MCF 10A (cell line): ENCODE data around the gene CAPZB. TPM values are rescaled to one million over a fixed set of nuclear protein-coding genes. Genes with fewer than 3 reads are reported as not detected.

ENCODE experiments used
- BruUV-seq: library from RNA; stranded (reverse); fragments of 400-500 nt; replicated peaks from 2 replicates; lab custom pipeline; 2021; lab: Mats Ljungman, UMichigan
- CTCF ChIA-PET: fragments of 300-600 bp; sonication (Branson Sonifier 250); formaldehyde crosslinking; extraction: SDS; loops from one replicate; lab custom pipeline; 2021; ENCODE audit warnings: antibody characterized with exemption, inconsistent platforms; lab: Yijun Ruan, JAX
- POLR2A ChIA-PET: fragments of 300-600, 350-650 bp; sonication (Branson Sonifier 250); formaldehyde crosslinking; extraction: SDS; loops from one replicate; lab custom pipeline; 2020; ENCODE audit warnings: antibody characterized with exemption, inconsistent platforms; lab: Yijun Ruan, JAX
- DNase-seq: peaks from one replicate; pipeline ENCODE4 v3.0.0-alpha.2; 2018; ENCODE audit not compliant: unreplicated experiment
- H3K27ac Mint-ChIP-seq: one replicate; pipeline ENCODE4 v1.8.0; 2022; ENCODE audit warnings: mild to moderate bottlenecking, low read depth, mixed read lengths; ENCODE audit not compliant: unreplicated experiment
- H3K27me3 Mint-ChIP-seq: one replicate; pipeline ENCODE4 v1.8.0; 2022; ENCODE audit warnings: mixed read lengths; ENCODE audit not compliant: insufficient read depth, unreplicated experiment
- H3K36me3 Mint-ChIP-seq: one replicate; pipeline ENCODE4 v1.8.0; 2022; ENCODE audit warnings: mild to moderate bottlenecking, moderate library complexity, mixed read lengths; ENCODE audit not compliant: insufficient read depth, unreplicated experiment
- H3K4me1 Mint-ChIP-seq: one replicate; pipeline ENCODE4 v1.8.0; 2022; ENCODE audit warnings: mixed read lengths; ENCODE audit not compliant: insufficient read depth, unreplicated experiment
- H3K4me3 Mint-ChIP-seq: one replicate; pipeline ENCODE4 v1.8.0; 2022; ENCODE audit warnings: mild to moderate bottlenecking, moderate library complexity, mixed read lengths; ENCODE audit not compliant: unreplicated experiment
- H3K9me3 Mint-ChIP-seq: one replicate; pipeline ENCODE4 v1.8.0; 2022; ENCODE audit warnings: mixed read lengths; ENCODE audit not compliant: unreplicated experiment
- intact Hi-C: fragments of 100-400 bp; cut with micrococcal nuclease; formaldehyde crosslinking; loops from 2 replicates; pipeline ENCODE4 v1.14.1; 2022
- total RNA-seq: library from RNA; stranded (reverse); gene quantifications from 2 replicates; pipeline ENCODE4 v1.2.3, GENCODE V29; 2022
- TF ChIP-seq, protein P1 (sequence below): fragments of 200-600 bp; IDR thresholded peaks from one replicate; pipeline ENCODE4 v1.8.0; 2022; ENCODE audit warnings: antibody characterized with exemption, mild to moderate bottlenecking; ENCODE audit not compliant: unreplicated experiment

The CAPZB gene
- total RNA-seq, 1 experiment from 2014 or later = 252 TPM

DNA sequence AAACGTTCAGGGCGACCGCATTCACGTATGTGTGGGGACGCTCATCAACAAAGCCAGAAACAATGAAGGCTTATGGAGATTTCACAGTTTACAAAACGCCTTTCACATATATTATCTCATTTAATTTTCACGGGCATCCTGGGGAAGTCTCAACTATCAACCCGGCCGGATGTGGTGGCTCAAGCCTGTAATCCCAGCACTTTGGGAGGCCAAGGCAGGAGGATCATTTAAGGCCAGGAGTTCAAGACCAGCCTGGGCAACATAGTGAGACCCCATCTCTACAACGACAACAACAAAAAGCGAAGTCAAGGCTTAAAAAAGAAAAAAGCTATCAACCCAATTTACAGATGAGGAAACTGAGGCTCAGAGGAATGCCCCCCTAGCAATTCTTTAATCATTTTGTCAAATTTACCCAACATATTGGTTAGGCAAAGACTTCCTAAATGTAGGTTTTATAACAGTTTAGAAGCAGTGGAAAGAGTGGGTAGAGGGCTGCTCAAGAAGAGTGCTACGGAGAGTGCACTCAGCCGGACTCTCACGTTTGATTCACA, 144.9 kb downstream of the CAPZB start:
- ChIA-PET CTCF (interaction anchor here (1.2 to 2.3 kb wide), 5 partner anchors 10 to 322 kb away, joined by 3 to 17 read pairs (median 4); no protein-coding TSS in a partner anchor), POLR2A (no interaction called here)
- no peak for DNase-seq
- no peak overlapping the region for H3K4me3 Mint-ChIP-seq
- H3K36me3 Mint-ChIP-seq = peaks cover 55% of the 10 kb centered on the region
- BruUV-seq = no TSS peak
- intact Hi-C loops = no loop called here
- no peak overlapping the region for H3K27ac Mint-ChIP-seq
- no peaks in the 10 kb centered on the region for H3K9me3 Mint-ChIP-seq
- TF ChIP-seq, protein P1, sequence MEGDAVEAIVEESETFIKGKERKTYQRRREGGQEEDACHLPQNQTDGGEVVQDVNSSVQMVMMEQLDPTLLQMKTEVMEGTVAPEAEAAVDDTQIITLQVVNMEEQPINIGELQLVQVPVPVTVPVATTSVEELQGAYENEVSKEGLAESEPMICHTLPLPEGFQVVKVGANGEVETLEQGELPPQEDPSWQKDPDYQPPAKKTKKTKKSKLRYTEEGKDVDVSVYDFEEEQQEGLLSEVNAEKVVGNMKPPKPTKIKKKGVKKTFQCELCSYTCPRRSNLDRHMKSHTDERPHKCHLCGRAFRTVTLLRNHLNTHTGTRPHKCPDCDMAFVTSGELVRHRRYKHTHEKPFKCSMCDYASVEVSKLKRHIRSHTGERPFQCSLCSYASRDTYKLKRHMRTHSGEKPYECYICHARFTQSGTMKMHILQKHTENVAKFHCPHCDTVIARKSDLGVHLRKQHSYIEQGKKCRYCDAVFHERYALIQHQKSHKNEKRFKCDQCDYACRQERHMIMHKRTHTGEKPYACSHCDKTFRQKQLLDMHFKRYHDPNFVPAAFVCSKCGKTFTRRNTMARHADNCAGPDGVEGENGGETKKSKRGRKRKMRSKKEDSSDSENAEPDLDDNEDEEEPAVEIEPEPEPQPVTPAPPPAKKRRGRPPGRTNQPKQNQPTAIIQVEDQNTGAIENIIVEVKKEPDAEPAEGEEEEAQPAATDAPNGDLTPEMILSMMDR = no peak
- no peaks in the 10 kb centered on the region for H3K27me3 Mint-ChIP-seq
- H3K4me1 Mint-ChIP-seq = peaks cover 4% of the 10 kb centered on the region

DNA sequence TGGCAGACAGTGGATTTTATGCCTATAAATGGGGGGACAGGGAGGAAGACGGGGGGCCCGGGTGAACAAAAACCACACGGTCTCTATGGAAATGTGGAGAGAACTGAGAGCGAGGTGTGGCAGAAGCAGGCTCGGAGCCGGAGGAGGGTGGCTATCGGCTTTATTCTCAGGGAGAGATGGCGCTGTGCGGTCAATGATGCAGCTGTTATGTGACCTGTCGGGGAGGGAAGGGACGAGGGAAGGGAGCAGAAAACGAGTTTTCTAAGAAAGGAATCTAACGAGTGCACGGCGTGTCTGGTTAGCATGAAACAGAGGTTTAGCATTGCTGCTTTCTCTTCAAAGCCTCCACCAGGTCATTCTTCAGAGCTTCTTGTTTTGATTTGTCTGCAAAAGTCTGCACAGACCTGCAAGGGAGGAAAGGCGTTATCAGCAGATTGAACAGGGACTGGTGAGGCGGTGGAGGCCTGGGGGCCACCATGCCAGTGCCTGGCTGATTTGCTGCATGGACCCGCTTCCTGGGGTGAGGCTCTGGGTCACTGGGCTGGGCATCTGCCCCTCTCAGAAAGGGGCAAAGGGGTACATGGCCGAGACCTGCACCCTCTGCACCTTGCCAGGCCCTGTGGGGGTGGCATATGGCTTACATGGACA, 146.0 kb downstream of the CAPZB start:
- TF ChIP-seq, protein P1 = no peak
- Mint-ChIP-seq H3K27ac (no peak overlapping the region), H3K4me1 (peaks cover 4% of the 10 kb centered on the region), H3K36me3 (peaks cover 50% of the 10 kb centered on the region), H3K9me3 (no peaks in the 10 kb centered on the region), H3K4me3 (no peak overlapping the region), H3K27me3 (no peaks in the 10 kb centered on the region)
- ChIA-PET CTCF (no interaction called here), POLR2A (no interaction called here)
- DNase-seq = no peak
- intact Hi-C loops = no loop called here
- TSS peak; percentile 71 for BruUV-seq

DNA sequence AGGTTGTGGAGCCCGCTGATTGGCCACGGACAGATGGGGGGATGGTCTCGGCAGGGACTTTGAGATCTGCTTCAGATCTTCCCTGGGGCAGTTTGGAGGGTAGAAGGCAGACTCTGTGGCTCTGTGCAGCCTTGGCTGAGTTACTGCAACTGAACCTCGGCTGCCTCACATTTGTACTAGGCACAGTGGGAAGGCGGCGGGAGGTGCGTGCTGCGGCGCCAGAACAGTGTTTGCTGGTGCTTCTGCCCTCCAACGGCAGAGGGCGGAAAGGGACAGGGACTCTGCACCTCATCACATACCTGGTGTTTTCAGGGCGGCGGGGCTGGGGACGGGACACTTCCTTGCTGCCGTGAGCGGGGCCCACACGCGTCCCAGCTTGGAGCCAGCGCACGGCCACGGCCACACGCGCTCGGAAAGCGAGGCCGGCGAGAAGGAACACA, 147.0 kb downstream of the CAPZB start:
- intact Hi-C loops = no loop called here
- TF ChIP-seq, protein P1 = no peak
- Mint-ChIP-seq H3K27me3 (no peaks in the 10 kb centered on the region), H3K9me3 (no peaks in the 10 kb centered on the region), H3K4me1 (peaks cover 4% of the 10 kb centered on the region), H3K36me3 (peaks cover 41% of the 10 kb centered on the region), H3K4me3 (no peak overlapping the region), H3K27ac (no peak overlapping the region)
- no peak for DNase-seq
- BruUV-seq = no TSS peak
- POLR2A ChIA-PET = no interaction called here
- CTCF ChIA-PET = no interaction called here

DNA sequence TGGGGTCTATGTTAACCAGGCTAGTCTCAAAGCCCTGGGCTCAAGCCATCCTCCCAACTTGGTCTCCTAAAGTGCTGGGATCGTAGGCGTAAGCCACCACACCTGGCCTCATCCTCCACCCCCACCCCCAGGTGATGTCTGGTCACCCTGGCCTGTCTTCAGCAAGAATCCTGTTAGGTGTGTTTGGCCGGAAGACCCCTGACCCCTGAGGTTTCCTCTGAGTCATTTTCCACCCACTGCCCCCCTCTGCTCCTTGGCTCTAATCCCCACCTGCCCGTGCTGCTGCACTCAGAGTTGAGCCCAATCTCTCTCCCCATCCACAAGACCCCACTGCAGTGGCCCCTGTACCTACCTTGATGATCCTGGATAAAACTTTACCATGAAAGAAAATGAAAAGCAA, 148.1 kb downstream of the CAPZB start:
- H3K27ac Mint-ChIP-seq = no peak overlapping the region
- H3K36me3 Mint-ChIP-seq = peaks cover 32% of the 10 kb centered on the region
- BruUV-seq = no TSS peak
- H3K9me3 Mint-ChIP-seq = no peaks in the 10 kb centered on the region
- POLR2A ChIA-PET = interaction anchor here (0.9 kb wide), 1 partner anchor 25 kb away, joined by 4 read pairs; the partner anchor contains the start of genes AKR7A2 and SLC66A1
- peaks cover 4% of the 10 kb centered on the region for H3K4me1 Mint-ChIP-seq
- intact Hi-C loops = no loop called here
- TF ChIP-seq, protein P1 = no peak
- no peak for DNase-seq
- CTCF ChIA-PET = interaction anchor here (1.1 kb wide), 1 partner anchor 395 kb away, joined by 3 read pairs; no protein-coding TSS in a partner anchor
- no peaks in the 10 kb centered on the region for H3K27me3 Mint-ChIP-seq
- no peak overlapping the region for H3K4me3 Mint-ChIP-seq
